Ishikawa (cell line): Measurements from ENCODE around the gene MPL.

ENCODE experiments used
- CEBPB ChIP-seq: IDR thresholded peaks from 2 replicates; pipeline ENCODE4 v1.6.1; 2012
- CREB1 ChIP-seq: IDR thresholded peaks from 2 replicates; pipeline ENCODE4 v1.6.1; 2012; ENCODE audit warnings: low read depth
- EGR1 ChIP-seq: IDR thresholded peaks from 2 replicates; pipeline ENCODE4 v1.6.1; 2012
- EP300 ChIP-seq: IDR thresholded peaks from 2 replicates; pipeline ENCODE4 v1.6.1; 2012; ENCODE audit warnings: borderline replicate concordance
- FOXM1 ChIP-seq: IDR thresholded peaks from 2 replicates; pipeline ENCODE4 v1.6.1; 2012; ENCODE audit warnings: low read depth, borderline replicate concordance
- MAX ChIP-seq: IDR thresholded peaks from 2 replicates; pipeline ENCODE4 v1.6.1; 2012
- NFIC ChIP-seq: IDR thresholded peaks from 2 replicates; pipeline ENCODE4 v1.6.1; 2012
- RAD21 ChIP-seq: IDR thresholded peaks from 2 replicates; pipeline ENCODE4 v1.6.1; 2012; ENCODE audit warnings: low read depth
- REST ChIP-seq: IDR thresholded peaks from 2 replicates; pipeline ENCODE4 v1.6.1; 2012; ENCODE audit warnings: low read depth, mild to moderate bottlenecking
- TAF1 ChIP-seq: IDR thresholded peaks from 2 replicates; pipeline ENCODE4 v1.6.1; 2012; ENCODE audit warnings: low read depth, mild to moderate bottlenecking
- TCF12 ChIP-seq: IDR thresholded peaks from 2 replicates; pipeline ENCODE4 v1.6.1; 2012; ENCODE audit warnings: low read depth
- TEAD4 ChIP-seq: IDR thresholded peaks from 2 replicates; pipeline ENCODE4 v1.6.1; 2012
- USF1 ChIP-seq: IDR thresholded peaks from 2 replicates; pipeline ENCODE4 v1.6.1; 2012
- YY1 ChIP-seq: IDR thresholded peaks from 2 replicates; pipeline ENCODE4 v1.6.1; 2012; ENCODE audit warnings: low read depth
- ZBTB7A ChIP-seq: IDR thresholded peaks from 2 replicates; pipeline ENCODE4 v1.6.1; 2012; ENCODE audit warnings: low read depth

MPL gene

GRCh38 chr1:43379476-43379875 lies 41.9 kb downstream of the MPL start:
- TF ChIP-seq YY1 (no peak), RAD21 (no peak), FOXM1 (no peak), ZBTB7A (no peak), MAX (no peak), CEBPB (no peak), TAF1 (no peak), REST (no peak), TCF12 (no peak), NFIC (no peak), USF1 (no peak), EP300 (no peak), EGR1 (no peak), TEAD4 (no peak), CREB1 (no peak)

GRCh38 chr1:43381612-43382011 lies 44.0 kb downstream of the MPL start:
- TF ChIP-seq REST: no peak
- TF ChIP-seq CEBPB: no peak
- TF ChIP-seq MAX: no peak
- TF ChIP-seq EGR1: no peak
- no peak for TF ChIP-seq USF1
- TF ChIP-seq YY1: no peak
- no peak for TF ChIP-seq NFIC
- no peak for TF ChIP-seq CREB1
- no peak for TF ChIP-seq ZBTB7A
- TF ChIP-seq TCF12: no peak
- TF ChIP-seq FOXM1: no peak
- no peak for TF ChIP-seq TEAD4
- no peak for TF ChIP-seq TAF1
- TF ChIP-seq EP300: no peak
- no peak for TF ChIP-seq RAD21

- no peak for TF ChIP-seq MAX
- no peak for TF ChIP-seq RAD21
- no peak for TF ChIP-seq USF1
- TF ChIP-seq TEAD4: no peak
- no peak for TF ChIP-seq TCF12
- TF ChIP-seq EP300: no peak
- no peak for TF ChIP-seq NFIC
- no peak for TF ChIP-seq REST
- no peak for TF ChIP-seq TAF1
- TF ChIP-seq YY1: no peak
- TF ChIP-seq FOXM1: no peak
- no peak for TF ChIP-seq CREB1
Observed at GRCh38 chr1:43382027-43382779, 44.6 kb downstream of the MPL start.
